Measurements from ENCODE around the gene ATP5F1D. TPM values are rescaled to one million over a fixed set of nuclear protein-coding genes. Genes with fewer than 3 reads are reported as not detected.

Gene ATP5F1D
- total RNA-seq, 1 experiment from 2014 or later = 179 TPM

GRCh38 chr19:1265615-1266128, 24.1 kb downstream of the ATP5F1D start:
- peaks cover 54 to 59% of the 10 kb centered on the region in 2 experiments for H3K4me1 Mint-ChIP-seq

More at GRCh38 chr19:1265615-1266128, 24.1 kb downstream of the ATP5F1D start:
- H2AK5ac ChIP-seq (ENCODE audit: insufficient read length, low read length) = no peak overlapping the region
- H2AFZ ChIP-seq (ENCODE audit: low read length) = no peak overlapping the region
- no peaks in the 10 kb centered on the region for H4K20me1 ChIP-seq (ENCODE audit: control insufficient read depth, insufficient read depth, insufficient read length)
- H3K23ac ChIP-seq (ENCODE audit: insufficient read length, low read depth, low read length) = no peak overlapping the region
- H3K27ac ChIP-seq (ENCODE audit: insufficient read length, low read depth, low read length) = no peak overlapping the region
- peak overlapping the region; percentile 45 for H3K4me2 ChIP-seq (ENCODE audit: insufficient read depth, insufficient read length, low read length)
- H3K9ac ChIP-seq (ENCODE audit: extremely low read depth, insufficient read length, low read length) = no peak overlapping the region
- no peak overlapping the region for H2BK15ac ChIP-seq (ENCODE audit: low read depth, low read length)
- H3K27me3 Mint-ChIP-seq (ENCODE audit: low read depth) = peaks cover 13% of the 10 kb centered on the region
- H2BK5ac ChIP-seq (ENCODE audit: insufficient read length, low read length) = no peak overlapping the region
- peaks cover 4% of the 10 kb centered on the region; the same call in 1 of the 2 replicates for H3K4me1 ChIP-seq (ENCODE audit: insufficient read depth, low read length)
- peak overlapping the region; percentile 56 to 72 for H3K4me3 Mint-ChIP-seq
- peaks cover 30% of the 10 kb centered on the region for H3K23me2 ChIP-seq (ENCODE audit: insufficient read length, low read depth, low read length, poor library complexity, severe bottlenecking)
- no peak overlapping the region for H2BK20ac ChIP-seq (ENCODE audit: low read depth, low read length, poor library complexity, severe bottlenecking)
- no peak overlapping the region for H2BK120ac ChIP-seq (ENCODE audit: low read depth, low read length, poor library complexity, severe bottlenecking)
- peaks cover 5 to 22% (median 8%) of the 10 kb centered on the region in 3 experiments for H3K36me3 Mint-ChIP-seq (ENCODE audit: insufficient read depth in 1 of 3, low read depth in 3 of 3)
- H3K9me3 ChIP-seq (ENCODE audit: control insufficient read depth, low read depth, low read length) = no peaks in the 10 kb centered on the region
- H3K79me1 ChIP-seq (ENCODE audit: insufficient read depth, low read depth, low read length, poor library complexity, severe bottlenecking) = no peaks in the 10 kb centered on the region
- no CpG with 5 or more reads among the region's 28 CpGs for WGBS (ENCODE audit: extremely low coverage, insufficient read length, low lambda C conversion rate)
- peak overlapping the region in 2 of 3 experiments; percentile 55 to 98; a peak in 3 of 7 replicates for H3K27ac Mint-ChIP-seq
- H3K14ac ChIP-seq (ENCODE audit: insufficient read depth, low read length) = no peak overlapping the region
- H3K27me3 ChIP-seq (ENCODE audit: insufficient read depth, low read length) = no peaks in the 10 kb centered on the region
- no peak overlapping the region for H4K5ac ChIP-seq (ENCODE audit: insufficient read length, low read depth, low read length)
- H4K8ac ChIP-seq (replicated peaks; ENCODE audit: insufficient read length, low read depth, low read length) = no peak overlapping the region
- TF ChIP-seq, protein P1, sequence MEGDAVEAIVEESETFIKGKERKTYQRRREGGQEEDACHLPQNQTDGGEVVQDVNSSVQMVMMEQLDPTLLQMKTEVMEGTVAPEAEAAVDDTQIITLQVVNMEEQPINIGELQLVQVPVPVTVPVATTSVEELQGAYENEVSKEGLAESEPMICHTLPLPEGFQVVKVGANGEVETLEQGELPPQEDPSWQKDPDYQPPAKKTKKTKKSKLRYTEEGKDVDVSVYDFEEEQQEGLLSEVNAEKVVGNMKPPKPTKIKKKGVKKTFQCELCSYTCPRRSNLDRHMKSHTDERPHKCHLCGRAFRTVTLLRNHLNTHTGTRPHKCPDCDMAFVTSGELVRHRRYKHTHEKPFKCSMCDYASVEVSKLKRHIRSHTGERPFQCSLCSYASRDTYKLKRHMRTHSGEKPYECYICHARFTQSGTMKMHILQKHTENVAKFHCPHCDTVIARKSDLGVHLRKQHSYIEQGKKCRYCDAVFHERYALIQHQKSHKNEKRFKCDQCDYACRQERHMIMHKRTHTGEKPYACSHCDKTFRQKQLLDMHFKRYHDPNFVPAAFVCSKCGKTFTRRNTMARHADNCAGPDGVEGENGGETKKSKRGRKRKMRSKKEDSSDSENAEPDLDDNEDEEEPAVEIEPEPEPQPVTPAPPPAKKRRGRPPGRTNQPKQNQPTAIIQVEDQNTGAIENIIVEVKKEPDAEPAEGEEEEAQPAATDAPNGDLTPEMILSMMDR (conservative IDR thresholded peaks at IDR 0.05) = no peak
- H3K18ac ChIP-seq (ENCODE audit: insufficient read length, low read depth, low read length) = peak overlapping the region; percentile 23
- no peak for DNase-seq
- H3K4ac ChIP-seq (ENCODE audit: low read depth, low read length) = no peak overlapping the region
- H3K9me3 Mint-ChIP-seq = no peaks in the 10 kb centered on the region; a peak in 1 of 5 replicates
- no peak overlapping the region for H4K91ac ChIP-seq (ENCODE audit: insufficient read length, low read depth, low read length)
- no peak overlapping the region for H3K56ac ChIP-seq (ENCODE audit: insufficient read length, low read depth, low read length)
- H3T11ph ChIP-seq (ENCODE audit: low read length) = no peak overlapping the region
- H3K79me2 ChIP-seq (ENCODE audit: insufficient read depth, low read length) = peaks cover 4% of the 10 kb centered on the region; the same call in 1 of the 2 replicates
- H2BK12ac ChIP-seq (ENCODE audit: insufficient read length, low read depth, low read length) = no peak overlapping the region

Data from H9 (cell line).